Stimulated activated CD4-positive, alpha-beta T cell treated with anti-CD3 and anti-CD28 coated beads, TNF-alpha, amount 100 ng/mL, for 4 hours (primary cell): ENCODE data around the gene PTPRN2.

ENCODE experiments used
- DNase-seq, 3 experiments: peaks; one replicate each; pipeline ENCODE4 v3.0.0-alpha.2; 2020; ENCODE audit warnings: low read depth in 3 of 3

Gene PTPRN2

DNA sequence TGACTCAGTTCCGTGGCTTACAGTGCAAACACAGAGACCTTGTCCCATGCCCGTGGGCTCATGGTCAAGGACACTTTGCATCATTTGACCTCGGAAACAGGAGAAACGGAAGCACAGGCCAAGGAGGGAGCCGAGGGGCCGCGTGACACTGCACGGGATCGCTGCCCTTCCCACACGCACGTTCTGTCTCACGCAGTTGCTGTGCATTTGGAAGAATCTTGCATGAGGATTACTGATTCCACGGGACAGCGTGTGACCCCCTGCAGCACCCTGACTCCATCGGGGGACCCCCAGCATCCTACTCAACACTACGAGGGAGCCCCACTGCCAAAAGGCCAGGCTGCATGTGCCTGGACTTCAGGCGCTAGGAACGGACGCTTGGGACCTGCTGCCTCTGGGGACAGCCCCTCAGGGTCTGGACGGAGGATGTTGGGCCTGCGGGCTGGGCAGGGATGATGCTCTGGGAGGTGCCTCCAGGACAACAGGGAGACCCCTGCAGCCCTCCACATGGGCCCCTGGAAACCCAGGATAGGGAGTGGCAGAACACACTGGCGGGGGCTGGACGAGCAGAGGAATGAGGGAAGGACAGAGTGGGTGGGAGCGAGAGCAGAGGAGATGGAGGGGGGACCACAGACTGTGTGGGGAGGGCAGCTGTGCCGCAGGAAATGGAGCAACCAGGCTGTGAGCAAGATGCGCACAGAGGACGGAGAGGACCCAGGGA is 1028.6 kb downstream of the PTPRN2 start:
- no peak for DNase-seq

DNA sequence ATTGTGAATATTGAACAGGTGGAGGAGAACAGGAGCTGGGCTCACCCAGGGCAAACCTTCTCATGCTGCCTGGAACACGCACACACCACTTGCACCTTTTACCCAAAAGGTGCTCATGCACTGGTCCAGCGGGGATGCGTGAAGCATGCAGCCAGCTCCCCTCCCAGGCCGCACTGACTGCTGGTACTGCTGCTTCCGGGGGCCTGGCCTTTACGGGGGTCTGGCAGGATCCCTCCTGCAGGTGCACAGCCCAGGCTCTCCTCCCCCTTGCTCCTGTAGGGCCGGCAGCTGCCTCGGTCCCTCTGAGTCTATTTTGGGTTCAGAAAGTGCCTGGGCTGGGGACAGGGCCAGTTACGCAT is 1029.1 kb downstream of the PTPRN2 start:
- no peak for DNase-seq

GRCh38 chr7:157558061-157558460 is 1029.6 kb downstream of the PTPRN2 start:
- no peak for DNase-seq

GRCh38 chr7:157557263-157557662 is 1030.4 kb downstream of the PTPRN2 start:
- DNase-seq = no peak

DNA sequence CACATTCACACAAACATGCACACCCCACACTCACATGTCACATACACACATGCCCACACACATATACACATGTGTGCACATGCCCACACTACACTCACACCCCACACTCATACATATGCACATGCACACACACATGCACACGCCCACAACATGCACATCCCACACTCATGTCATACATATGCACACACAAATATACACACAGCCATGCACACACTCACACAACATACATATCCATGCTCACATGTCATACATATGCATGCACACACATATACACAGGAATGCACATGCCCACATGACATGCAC is 1031.0 kb downstream of the PTPRN2 start:
- DNase-seq = no peak

GRCh38 chr7:157555944-157556641 is 1031.5 kb downstream of the PTPRN2 start:
- no peak for DNase-seq

GRCh38 chr7:157555313-157555712 is 1032.3 kb downstream of the PTPRN2 start:
- no peak for DNase-seq

GRCh38 chr7:157554393-157555238 is 1033.0 kb downstream of the PTPRN2 start:
- no peak for DNase-seq

DNA sequence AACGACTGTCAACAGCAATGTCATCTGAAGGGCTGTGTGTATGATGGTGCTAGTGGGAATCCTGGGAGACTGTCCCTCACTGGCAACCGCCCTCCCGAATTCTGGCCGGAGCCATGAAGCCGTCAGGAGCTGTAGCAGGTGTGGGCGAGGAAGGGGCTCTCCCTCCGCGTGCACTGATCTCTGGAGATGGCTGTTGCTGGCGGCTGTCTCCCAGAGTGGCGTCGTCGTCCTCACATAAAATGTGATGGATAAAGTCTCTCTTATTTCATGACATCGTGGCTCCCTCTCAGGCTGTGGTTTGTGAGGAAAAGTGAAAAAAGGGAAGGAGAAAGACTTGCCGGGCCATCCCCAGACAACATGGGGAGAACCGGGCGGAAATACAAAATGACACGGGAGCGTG is 1034.4 kb downstream of the PTPRN2 start:
- DNase-seq = no peak

DNA sequence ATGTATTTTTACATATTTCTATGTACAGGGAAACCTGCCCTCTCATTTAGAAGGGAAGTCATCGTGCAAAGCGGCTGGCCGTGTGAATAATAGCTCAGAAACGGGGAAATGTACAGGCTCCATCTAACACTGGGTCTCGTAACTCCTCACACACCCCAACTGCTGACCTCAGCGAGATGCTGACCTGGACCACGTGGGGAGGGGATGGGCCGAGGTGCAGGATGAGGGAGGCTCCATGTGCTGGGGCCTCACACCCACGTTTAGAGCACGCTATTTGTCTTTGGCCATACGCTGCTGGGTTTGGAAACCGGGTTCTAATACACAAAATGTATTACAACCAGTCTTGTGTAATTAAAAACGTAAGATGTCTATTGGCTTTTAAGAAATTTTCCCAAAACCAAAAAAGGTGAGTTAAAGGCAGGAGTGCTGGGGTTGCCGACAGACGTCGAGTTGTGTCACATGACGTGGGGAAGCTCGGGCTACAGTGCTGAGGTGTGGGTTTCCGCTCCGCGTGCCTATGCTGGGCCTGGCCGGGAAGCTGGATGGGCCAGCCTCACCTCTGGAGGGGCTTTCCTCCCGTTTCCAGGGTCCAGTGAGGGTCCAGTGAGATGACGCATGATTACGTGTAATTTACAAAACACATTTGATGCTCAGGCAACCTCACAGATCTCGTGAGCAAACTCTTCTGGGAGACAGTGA is 1035.2 kb downstream of the PTPRN2 start:
- no peak for DNase-seq

DNA sequence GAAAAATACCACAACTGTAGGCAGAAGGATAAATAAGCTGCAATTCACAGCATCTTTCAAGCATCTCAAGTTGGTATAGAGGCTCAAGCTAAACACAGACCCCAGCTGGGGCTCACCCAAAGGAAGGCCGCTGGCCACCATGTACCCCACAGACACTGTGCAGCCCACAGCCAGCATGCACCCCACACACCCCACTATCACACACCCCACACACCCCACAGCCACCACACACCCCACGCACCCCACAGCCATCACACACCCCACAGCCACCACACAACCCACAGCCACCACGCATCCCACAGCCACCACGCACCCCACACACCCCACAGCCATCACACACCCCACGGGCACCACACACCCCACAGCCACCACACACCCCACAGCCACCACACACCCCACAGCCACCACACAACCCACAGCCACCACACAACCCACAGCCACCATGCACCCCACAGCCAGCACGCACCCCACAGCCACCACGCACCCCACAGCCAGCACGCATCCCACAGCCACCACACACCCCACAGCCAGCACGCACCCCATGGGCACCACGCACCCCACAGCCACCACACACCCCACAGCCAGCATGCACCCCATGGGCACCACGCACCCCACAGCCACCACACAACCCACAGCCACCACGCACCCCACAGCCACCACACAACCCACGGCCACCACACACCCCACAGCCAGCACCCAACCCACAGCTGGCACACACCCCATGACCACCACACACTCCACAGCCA is 1036.1 kb downstream of the PTPRN2 start:
- no peak for DNase-seq

- no peak for DNase-seq
Observed at GRCh38 chr7:157550300-157551275, 1037.0 kb downstream of the PTPRN2 start.

GRCh38 chr7:157549612-157550299 is 1037.9 kb downstream of the PTPRN2 start:
- DNase-seq = no peak

GRCh38 chr7:157548691-157549303 is 1038.8 kb downstream of the PTPRN2 start:
- DNase-seq = no peak

DNA sequence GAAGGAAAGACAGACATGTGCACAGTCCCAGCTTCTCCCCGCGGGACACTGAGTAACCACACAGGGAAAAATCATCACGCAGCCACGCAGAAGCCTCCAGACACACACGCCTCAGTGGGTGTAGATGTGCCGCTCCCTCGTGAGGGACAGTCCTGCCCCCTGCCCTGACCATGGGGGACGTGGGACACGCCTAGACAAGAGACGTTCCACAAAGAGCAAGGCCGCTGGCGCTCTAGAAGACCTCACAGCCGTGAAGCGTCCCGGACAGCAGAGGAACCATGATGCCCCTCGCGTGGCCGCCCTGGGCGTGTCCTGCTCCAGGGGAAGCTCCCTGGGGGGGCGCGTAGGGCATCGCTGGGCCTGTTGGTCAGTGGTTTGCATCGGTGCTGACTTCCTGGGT is 1040.0 kb downstream of the PTPRN2 start:
- DNase-seq = no peak

DNA sequence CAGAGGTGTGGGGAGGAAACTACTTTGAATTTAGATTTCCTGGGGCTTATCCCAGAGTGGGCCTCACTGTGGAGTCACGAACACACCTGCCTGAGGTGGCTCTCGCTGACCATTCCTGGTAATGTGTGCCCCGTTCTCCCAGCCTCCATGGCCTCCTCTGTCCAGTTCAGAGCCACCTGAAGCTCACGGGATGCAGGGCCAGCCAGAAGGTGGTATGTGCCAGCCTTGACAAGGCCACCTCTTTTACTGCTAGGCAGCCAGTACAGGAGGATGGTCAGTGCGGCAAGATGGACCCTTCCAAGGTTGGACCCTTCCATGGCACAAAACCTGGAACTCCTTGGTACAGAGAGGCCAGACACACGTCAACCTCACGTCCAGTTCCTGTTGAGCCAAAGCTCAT is 1040.5 kb downstream of the PTPRN2 start:
- no peak for DNase-seq

DNA sequence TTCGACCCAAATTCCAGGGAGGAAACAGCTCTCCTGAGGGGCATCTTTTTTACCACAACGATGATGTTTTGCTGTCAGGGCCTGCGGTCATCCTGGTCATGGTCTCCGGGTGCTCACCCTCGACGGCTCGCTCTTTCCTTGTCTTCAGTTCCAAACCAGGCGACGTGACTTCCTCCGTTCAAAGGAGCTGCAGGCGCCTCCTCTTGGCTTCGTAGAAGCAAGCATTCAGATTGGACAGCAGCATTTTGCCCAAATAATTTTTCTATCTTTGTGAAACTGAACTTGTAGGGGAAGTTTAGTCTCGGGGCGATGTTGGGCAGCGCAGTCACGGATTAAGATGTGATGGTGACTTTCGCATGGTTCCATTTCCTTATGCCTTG is 1042.0 kb downstream of the PTPRN2 start:
- DNase-seq = no peak

- no peak for DNase-seq
Observed at GRCh38 chr7:157544980-157545680, 1042.5 kb downstream of the PTPRN2 start.

- no peak for DNase-seq
Observed at GRCh38 chr7:157544226-157544625, 1043.4 kb downstream of the PTPRN2 start.
